SK-N-SH (cell line): ENCODE results near the gene PDZD2. TPM values are rescaled to one million over a fixed set of nuclear protein-coding genes. Genes with fewer than 3 reads are reported as not detected.

Source experiments
- CTCF ChIA-PET: fragments of 300-600, 350-600 bp; formaldehyde crosslinking; extraction: SDS; loops from one replicate; lab custom pipeline; 2021; lab: Yijun Ruan, JAX
- POLR2A ChIA-PET: fragments of 350-600 bp; sonication (Branson Sonifier 250); formaldehyde crosslinking; extraction: SDS; loops from one replicate; lab custom pipeline; 2020; ENCODE audit warnings: antibody characterized with exemption, inconsistent platforms; lab: Yijun Ruan, JAX
- DNase-seq: peaks from one replicate; pipeline ENCODE4 v3.0.0; 2012
- H2AFZ ChIP-seq: fragments of 200-600 bp; sonication (generic); 2 replicates; pipeline ENCODE4 v1.8.1; 2016; ENCODE audit warnings: antibody characterized with exemption, mild to moderate bottlenecking, low read depth
- H3F3A ChIP-seq: fragments of 200-600 bp; sonication (generic); replicated peaks from 2 replicates; pipeline ENCODE3; 2016; ENCODE audit warnings: antibody characterized with exemption, mild to moderate bottlenecking; ENCODE audit not compliant: insufficient read depth
- H3K27ac ChIP-seq, 2 experiments: fragments of 200-500 bp in 1 of 2; fragments of 200-600 bp in 1 of 2; sonication (Bioruptor generic) in 1 of 2; sonication (generic), shearing (Covaris generic) in 1 of 2; 2 replicates each; pipeline versions ENCODE4 v1.5.1 to v1.6.1; 2014 to 2016; ENCODE audit warnings: low read depth in 2 of 2, inconsistent platforms in 1 of 2, low read length in 1 of 2, mild to moderate bottlenecking in 1 of 2, mixed read lengths in 1 of 2
- H3K27me3 ChIP-seq: fragments of 200-600 bp; sonication (generic), shearing (Covaris generic); 2 replicates; pipeline ENCODE4 v1.6.1; 2016; ENCODE audit warnings: mixed run types; ENCODE audit not compliant: insufficient read depth
- H3K36me3 ChIP-seq, 2 experiments: fragments of 200-500 bp in 1 of 2; fragments of 200-600 bp in 1 of 2; sonication (Bioruptor generic) in 1 of 2; sonication (generic) in 1 of 2; replicated peaks in 1 of 2; 2 replicates each; pipeline versions ENCODE3 to v1.5.1; 2014 to 2016; ENCODE audit warnings: low read length in 1 of 2, mild to moderate bottlenecking in 1 of 2; ENCODE audit not compliant: insufficient read depth in 2 of 2, control insufficient read depth in 1 of 2
- H3K4me1 ChIP-seq, 2 experiments: fragments of 200-500 bp in 1 of 2; fragments of 200-600 bp in 1 of 2; sonication (Bioruptor generic) in 1 of 2; sonication (generic), shearing (Covaris generic) in 1 of 2; 2 replicates each; pipeline versions ENCODE4 v1.5.1 to v1.6.1; 2014 to 2016; ENCODE audit warnings: low read depth in 1 of 2, low read length in 1 of 2, mixed run types in 1 of 2; ENCODE audit not compliant: insufficient read depth in 2 of 2, control insufficient read depth in 1 of 2
- H3K4me2 ChIP-seq: fragments of 200-600 bp; sonication (generic), shearing (Covaris generic); 2 replicates; pipeline ENCODE4 v1.6.1; 2017; ENCODE audit warnings: mixed run types
- H3K4me3 ChIP-seq, 2 experiments: fragments of 200-500 bp in 1 of 2; fragments of 200-600 bp in 1 of 2; sonication (Bioruptor generic) in 1 of 2; sonication (generic), shearing (Covaris generic) in 1 of 2; 2 replicates each; pipeline versions ENCODE4 v1.5.1 to v1.8.1; 2014 to 2016; ENCODE audit warnings: low read depth in 2 of 2, inconsistent platforms in 1 of 2, low read length in 1 of 2, mild to moderate bottlenecking in 1 of 2, mixed read lengths in 1 of 2, moderate library complexity in 1 of 2
- H3K79me2 ChIP-seq: fragments of 200-600 bp; sonication (generic); 2 replicates; pipeline ENCODE4 v1.8.1; 2017; ENCODE audit warnings: mild to moderate bottlenecking; ENCODE audit not compliant: insufficient read depth
- H3K9ac ChIP-seq: fragments of 200-600 bp; sonication (generic); 2 replicates; pipeline ENCODE4 v1.6.1; 2017; ENCODE audit warnings: mixed run types
- H3K9me2 ChIP-seq: fragments of 200-600 bp; sonication (generic); 2 replicates; pipeline ENCODE4 v1.6.1; 2017; ENCODE audit warnings: mixed run types
- H3K9me3 ChIP-seq: fragments of 200-600 bp; sonication (generic); 2 replicates; pipeline ENCODE4 v1.6.1; 2017; ENCODE audit warnings: mixed run types, mild to moderate bottlenecking, moderate library complexity
- H4K20me1 ChIP-seq: fragments of 200-600 bp; sonication (generic); 2 replicates; pipeline ENCODE4 v1.6.1; 2017; ENCODE audit warnings: mild to moderate bottlenecking, mixed run types; ENCODE audit not compliant: insufficient read depth
- CTCF ChIP-seq: fragments of 200-600 bp; sonication (generic); IDR thresholded peaks from 2 replicates; pipeline ENCODE4 v1.6.1; 2017; ENCODE audit warnings: antibody characterized with exemption, mild to moderate bottlenecking, moderate library complexity
- ELF1 ChIP-seq: IDR thresholded peaks from 2 replicates; pipeline ENCODE4 v1.4.0; 2012
- FOSL2 ChIP-seq: IDR thresholded peaks from 2 replicates; pipeline ENCODE4 v1.4.0; 2012; ENCODE audit warnings: low read depth, mild to moderate bottlenecking, moderate library complexity, borderline replicate concordance
- IRF3 ChIP-seq: fragments of 150-350 bp; IDR thresholded peaks from 2 replicates; pipeline ENCODE4 v1.6.1; 2016; ENCODE audit warnings: mild to moderate bottlenecking, low read depth, low read length
- JUND ChIP-seq: IDR thresholded peaks from 2 replicates; pipeline ENCODE4 v1.4.0; 2012
- MAX ChIP-seq: IDR thresholded peaks from 2 replicates; pipeline ENCODE4 v1.4.0; 2012; ENCODE audit warnings: low read depth
- NRF1 ChIP-seq: IDR thresholded peaks from 2 replicates; pipeline ENCODE4 v1.6.1; 2012; ENCODE audit warnings: low read depth, mild to moderate bottlenecking, low read length
- PBX3 ChIP-seq: IDR thresholded peaks from 2 replicates; pipeline ENCODE4; 2012
- RAD21 ChIP-seq: IDR thresholded peaks from 2 replicates; pipeline ENCODE4 v1.6.1; 2012; ENCODE audit warnings: mild to moderate bottlenecking, low read length
- RCOR1 ChIP-seq: fragments of 150-350 bp; IDR thresholded peaks from 2 replicates; pipeline ENCODE4 v1.6.1; 2017; ENCODE audit warnings: antibody characterized with exemption, low read length
- TAF1 ChIP-seq: IDR thresholded peaks from 2 replicates; pipeline ENCODE4 v1.6.1; 2012; ENCODE audit warnings: low read depth, mild to moderate bottlenecking, low read length, moderate library complexity, borderline replicate concordance
- TCF12 ChIP-seq: IDR thresholded peaks from 2 replicates; pipeline ENCODE4 v1.4.0; 2012
- ZBTB33 ChIP-seq: IDR thresholded peaks from 2 replicates; pipeline ENCODE4 v1.4.0; 2012; ENCODE audit warnings: low read depth, borderline replicate concordance
- WGBS: methylation state at CpG from one replicate; pipeline ENCODE4 v1.1.6; 2017; ENCODE audit warnings: low lambda C conversion rate; 5-methylcytosine and 5-hydroxymethylcytosine counted together
- polyA plus RNA-seq, 3 experiments: library from polyadenylated mRNA; depleted of rRNA; stranded (reverse); fragments of >200 nt; gene quantifications; 2 replicates each; pipeline ENCODE4 v1.2.3, GENCODE V29; 2012

Gene PDZD2
- polyA plus RNA-seq, 1 of the 3 experiments (the other 2 are of a cell fraction) = 0.13 TPM

- TF ChIP-seq IRF3 = no peak
- TF ChIP-seq PBX3 = no peak
- no peak for TF ChIP-seq ELF1
- TF ChIP-seq CTCF = no peak
- no peak for TF ChIP-seq ZBTB33
- TF ChIP-seq JUND = no peak
- TF ChIP-seq RAD21 = no peak
- TF ChIP-seq RCOR1 = no peak
Measured at GRCh38 chr5:31824869-31825517, 186.1 kb downstream of the PDZD2 start (continued).

- POLR2A ChIA-PET = interaction anchor here (1.0 kb wide), 1 partner anchor 251 kb away, joined by 5 read pairs; no protein-coding TSS in a partner anchor
- no peak overlapping the region for H3K4me3 ChIP-seq
- TF ChIP-seq RAD21 (peak; percentile 93), MAX (no peak), NRF1 (peak; percentile 18; the same call in 1 of the 2 replicates), FOSL2 (no peak), TAF1 (no peak), RCOR1 (no peak), ZBTB33 (no peak), PBX3 (no peak), IRF3 (no peak), TCF12 (no peak), CTCF (peak; percentile 75)
Measured at GRCh38 chr5:31825518-31826068, 186.7 kb downstream of the PDZD2 start.

More at GRCh38 chr5:31825518-31826068, 186.7 kb downstream of the PDZD2 start:
- DNase-seq = peak; percentile 56
- H3K79me2 ChIP-seq = no peaks in the 10 kb centered on the region
- no peaks in the 10 kb centered on the region for H3K36me3 ChIP-seq
- no peaks in the 10 kb centered on the region; the same call in 1 of the 2 replicates for H3K27me3 ChIP-seq
- H3K9ac ChIP-seq = no peak overlapping the region
- 8% methylated on average over 8 of the region's 8 CpGs for WGBS
- CTCF ChIA-PET = interaction anchor here (0.6 to 10.8 kb wide), 71 partner anchors 8 to 883 kb away, joined by 3 to 195 read pairs (median 5); partner anchors contain the start of genes C5orf22, DROSHA and PDZD2
- H3K4me2 ChIP-seq = no peak overlapping the region
- peaks cover 9% of the 10 kb centered on the region; the same call in 1 of the 2 replicates for H3K9me3 ChIP-seq
- H3K27ac ChIP-seq = no peak overlapping the region
- H2AFZ ChIP-seq = no peak overlapping the region
- no peaks in the 10 kb centered on the region for H3F3A ChIP-seq
- H3K4me1 ChIP-seq = peaks cover 0 to 7% of the 10 kb centered on the region in 2 experiments; a peak in 1 of 4 replicates
- H4K20me1 ChIP-seq = no peaks in the 10 kb centered on the region
- H3K9me2 ChIP-seq = no peaks in the 10 kb centered on the region
